GM12878 (cell line): ENCODE measurements around the gene ANKRD61. TPM values are rescaled to one million over a fixed set of nuclear protein-coding genes. Genes with fewer than 3 reads are reported as not detected.

Experiments used
- ATAC-seq: fragments of 200-7000 bp; cut with Tn5 transposase; 3 replicates; pipeline ENCODE4 v1.9.1; 2020; ENCODE audit warnings: mild to moderate bottlenecking, moderate library complexity
- BruUV-seq: library from RNA; stranded (reverse); fragments of 400-500 nt; replicated peaks from 2 replicates; lab custom pipeline; 2021; lab: Mats Ljungman, UMichigan
- CTCF ChIA-PET: fragments of 300-600 bp; sonication (Branson Sonifier 250); formaldehyde crosslinking; extraction: SDS; loops from one replicate; lab custom pipeline; 2021; ENCODE audit warnings: inconsistent platforms; lab: Yijun Ruan, JAX
- POLR2A ChIA-PET: fragments of 350-600 bp; formaldehyde crosslinking; extraction: SDS; loops from one replicate; lab custom pipeline; 2021; ENCODE audit warnings: inconsistent platforms; lab: Charles Lee
- RAD21 ChIA-PET: fragments of 300-600 bp; sonication (Branson Sonifier 250); formaldehyde crosslinking; loops from one replicate; lab custom pipeline; 2023; ENCODE audit warnings: antibody characterized with exemption; ENCODE audit not compliant: unreplicated experiment; lab: Charles Lee
- SMC1A ChIA-PET: fragments of 300-600 bp; sonication (Branson Sonifier 250); formaldehyde crosslinking; loops from one replicate; lab custom pipeline; 2023; ENCODE audit not compliant: unreplicated experiment, uncharacterized antibody; lab: Charles Lee
- DNase-seq: peaks from one replicate; pipeline ENCODE4 v3.0.0-alpha.2; 2011; ENCODE audit warnings: low read depth, low spot score
- FAIRE-seq: peaks from 3 replicates; lab custom pipeline; 2011; peaks lifted over from hg19 to GRCh38; lab: Jason Lieb, UNC
- H2AFZ ChIP-seq: 2 replicates; pipeline ENCODE4 v1.6.0; 2011; ENCODE audit warnings: low read depth, low read length, control low read depth; ENCODE audit not compliant: control insufficient read depth
- H3K27ac ChIP-seq: 2 replicates; pipeline ENCODE4 v1.5.1; 2011; ENCODE audit warnings: control low read depth; ENCODE audit not compliant: control insufficient read depth, insufficient read depth
- H3K27me3 ChIP-seq, 2 experiments: replicated peaks in 1 of 2; 2 replicates each; pipeline versions ENCODE4 v1.6.0 to v1.6.1; 2011; ENCODE audit warnings: low read length in 1 of 2; ENCODE audit not compliant: control insufficient read depth in 2 of 2, insufficient read depth in 2 of 2
- H3K36me3 ChIP-seq, 2 experiments: 2 replicates each; pipeline ENCODE4 v1.5.1; 2011; ENCODE audit warnings: low read length in 1 of 2; ENCODE audit not compliant: control insufficient read depth in 2 of 2, insufficient read depth in 2 of 2
- H3K4me1 ChIP-seq: 2 replicates; pipeline ENCODE4 v1.6.1; 2011; ENCODE audit warnings: mild to moderate bottlenecking, low read length, moderate library complexity, mixed read lengths; ENCODE audit not compliant: control insufficient read depth, insufficient read depth
- H3K4me2 ChIP-seq: 2 replicates; pipeline ENCODE4 v1.6.0; 2011; ENCODE audit warnings: control low read depth; ENCODE audit not compliant: control insufficient read depth, insufficient read depth
- H3K4me3 ChIP-seq: fragments of 200-600 bp; sonication (generic); 2 replicates; pipeline ENCODE4 v1.5.1; 2016
- H3K79me2 ChIP-seq: 2 replicates; pipeline ENCODE4 v1.6.0; 2011; ENCODE audit warnings: low read length; ENCODE audit not compliant: control insufficient read depth, insufficient read depth
- H3K9ac ChIP-seq: 2 replicates; pipeline ENCODE4 v1.8.0; 2011; ENCODE audit warnings: low read length, control low read depth, mixed read lengths; ENCODE audit not compliant: control insufficient read depth, insufficient read depth
- H3K9me3 ChIP-seq: replicated peaks from 3 replicates; pipeline ENCODE4 v1.5.1; 2011; ENCODE audit warnings: mild to moderate bottlenecking, low read length; ENCODE audit not compliant: control insufficient read depth, insufficient read depth
- H4K20me1 ChIP-seq: 2 replicates; pipeline ENCODE4 v1.6.0; 2011; ENCODE audit not compliant: control insufficient read depth, insufficient read depth
- EGR1 ChIP-seq, 2 experiments: IDR thresholded peaks; 1 replicate in 1 of 2; 2 replicates in 1 of 2; pipeline ENCODE4 v1.6.1; 2011 to 2012; ENCODE audit warnings: low read depth in 2 of 2, low read length in 2 of 2, borderline replicate concordance in 1 of 2, mild to moderate bottlenecking in 1 of 2, moderate library complexity in 1 of 2
- EP300 ChIP-seq, 2 experiments: fragments of 150-350 bp in 1 of 2; IDR thresholded peaks; 2 replicates each; pipeline ENCODE4 v1.6.1; 2011 to 2012; ENCODE audit warnings: low read depth in 2 of 2, low read length in 2 of 2, borderline replicate concordance in 1 of 2, improper control_type of control experiment in 1 of 2, inconsistent platforms in 1 of 2; ENCODE audit not compliant: control insufficient read depth in 1 of 2
- JUND ChIP-seq: IDR thresholded peaks from 2 replicates; pipeline ENCODE4 v1.6.1; 2012; ENCODE audit warnings: low read depth, mild to moderate bottlenecking, low read length, improper control_type of control experiment, moderate library complexity
- RB1 ChIP-seq: fragments of 450-650 bp; formaldehyde crosslinking; IDR thresholded peaks from 2 replicates; pipeline ENCODE4 v1.6.1; 2017; ENCODE audit warnings: mild to moderate bottlenecking, borderline replicate concordance
- SIX5 ChIP-seq: IDR thresholded peaks from 2 replicates; pipeline ENCODE4 v1.6.1; 2011; ENCODE audit warnings: mild to moderate bottlenecking, low read depth, low read length, moderate library complexity; ENCODE audit not compliant: severe bottlenecking
- USF2 ChIP-seq: IDR thresholded peaks from 2 replicates; pipeline ENCODE4 v1.6.1; 2011; ENCODE audit warnings: low read depth, low read length, improper control_type of control experiment, borderline replicate concordance
- ZBTB4 ChIP-seq: fragments of 450-650 bp; formaldehyde crosslinking; IDR thresholded peaks from 2 replicates; pipeline ENCODE4 v1.4.0; 2022; ENCODE audit warnings: mild to moderate bottlenecking, moderate library complexity
- WGBS: methylation state at CpG from one replicate; pipeline ENCODE4 v1.1.6; 2016; ENCODE audit warnings: low lambda C conversion rate; ENCODE audit not compliant: insufficient replicate concordance, insufficient coverage; ENCODE audit errors: missing lambda C conversion rate; 5-methylcytosine and 5-hydroxymethylcytosine counted together
- in situ Hi-C: fragments of 300-500 bp; cut with MboI; formaldehyde crosslinking; loops from 9 replicates; pipeline ENCODE4 v1.14.3; 2018; ENCODE audit warnings: mixed read lengths
- intact Hi-C: fragments of 100-400 bp; cut with micrococcal nuclease; formaldehyde crosslinking; loops from one replicate; pipeline ENCODE4 v1.14.2; 2022; ENCODE audit not compliant: unreplicated experiment
- polyA plus RNA-seq, 11 experiments: library from polyadenylated mRNA; depleted of rRNA in 4 of 11; unstranded in 6 of 11; stranded (reverse) in 5 of 11; fragments of >200 nt; fragmentation: Nextera tagmentation in 4 of 11; fragmentation: Illumina TruSeq in 1 of 11; extraction: Ambion mirVana in 4 of 11; extraction: Trizol in 1 of 11; gene quantifications; 1 replicate in 1 of 11; 2 replicates in 10 of 11; pipeline versions ENCODE4 v1.2.1 to v1.2.3, GENCODE V29; 2011 to 2016; ENCODE audit warnings: inconsistent platforms in 2 of 11, missing spikeins in 2 of 11, low read depth in 1 of 11
- total RNA-seq, 4 experiments: library from RNA; depleted of rRNA in 3 of 4; stranded (reverse); fragments of >200 nt in 3 of 4; fragmentation: Illumina TruSeq in 1 of 4; extraction: Trizol in 1 of 4; gene quantifications; 2 replicates each; pipeline versions ENCODE4 v1.2.1 to v1.2.3, GENCODE V29; 2013 to 2021

Gene ANKRD61
- total and polyA plus RNA-seq, 10 of the 15 experiments (the other 5 are each of a cell fraction or from before 2014, with no cell fraction given) = 0.11 to 0.64 (median 0.28) TPM

GRCh38 chr7:6035686-6036085 lies 4.5 kb downstream of the ANKRD61 start:
- Histone ChIP-seq H3K79me2 (no peaks in the 10 kb centered on the region), H4K20me1 (no peaks in the 10 kb centered on the region), H3K27me3 (no peaks in the 10 kb centered on the region), H3K4me2 (no peak overlapping the region), H3K4me3 (no peak overlapping the region), H3K4me1 (no peaks in the 10 kb centered on the region), H3K27ac (no peak overlapping the region), H3K9ac (no peak overlapping the region), H2AFZ (no peak overlapping the region), H3K9me3 (no peaks in the 10 kb centered on the region), H3K36me3 (peaks cover 7 to 22% of the 10 kb centered on the region in 2 experiments)
- BruUV-seq = no TSS peak
- ChIA-PET POLR2A (no interaction called here), SMC1A (no interaction called here), CTCF (no interaction called here), RAD21 (no interaction called here)
- DNase-seq = no peak
- no peak for ATAC-seq
- 98% methylated on average over 13 of the region's 13 CpGs for WGBS
- in situ Hi-C loops = no loop called here
- no peak for FAIRE-seq
- intact Hi-C loops = no loop called here
- TF ChIP-seq ZBTB4 (CRISPR knock-in tag) (no peak), EP300 (IDR thresholded peaks at IDR 0.05; ENCODE audit: borderline replicate concordance in 1 of 2, control insufficient read depth in 1 of 2, low read depth in 2 of 2, low read length in 2 of 2) (no peak), RB1 (no peak), USF2 (no peak), JUND (no peak), EGR1 (IDR thresholded peaks at IDR 0.05; ENCODE audit: borderline replicate concordance in 1 of 2, low read depth in 2 of 2, low read length in 2 of 2) (no peak), SIX5 (no peak)
